ENCODE data around the gene CADM2. TPM values are rescaled to one million over a fixed set of nuclear protein-coding genes. Genes with fewer than 3 reads are reported as not detected.

The CADM2 gene
- total and polyA plus RNA-seq, 2 experiments from 2014 or later: 0.15 to 0.40 TPM

- DNase-seq (ENCODE audit: low read depth in 1 of 2, low spot score in 1 of 2): no peak
- H3K4me1 ChIP-seq (ENCODE audit: low read depth): no peaks in the 10 kb centered on the region
- no peaks in the 10 kb centered on the region for H3K36me3 ChIP-seq
- no peak overlapping the region for H3K4me3 ChIP-seq
- no peaks in the 10 kb centered on the region for H3K27me3 ChIP-seq
- no peak overlapping the region for H3K27ac ChIP-seq
- TF ChIP-seq, protein P1, sequence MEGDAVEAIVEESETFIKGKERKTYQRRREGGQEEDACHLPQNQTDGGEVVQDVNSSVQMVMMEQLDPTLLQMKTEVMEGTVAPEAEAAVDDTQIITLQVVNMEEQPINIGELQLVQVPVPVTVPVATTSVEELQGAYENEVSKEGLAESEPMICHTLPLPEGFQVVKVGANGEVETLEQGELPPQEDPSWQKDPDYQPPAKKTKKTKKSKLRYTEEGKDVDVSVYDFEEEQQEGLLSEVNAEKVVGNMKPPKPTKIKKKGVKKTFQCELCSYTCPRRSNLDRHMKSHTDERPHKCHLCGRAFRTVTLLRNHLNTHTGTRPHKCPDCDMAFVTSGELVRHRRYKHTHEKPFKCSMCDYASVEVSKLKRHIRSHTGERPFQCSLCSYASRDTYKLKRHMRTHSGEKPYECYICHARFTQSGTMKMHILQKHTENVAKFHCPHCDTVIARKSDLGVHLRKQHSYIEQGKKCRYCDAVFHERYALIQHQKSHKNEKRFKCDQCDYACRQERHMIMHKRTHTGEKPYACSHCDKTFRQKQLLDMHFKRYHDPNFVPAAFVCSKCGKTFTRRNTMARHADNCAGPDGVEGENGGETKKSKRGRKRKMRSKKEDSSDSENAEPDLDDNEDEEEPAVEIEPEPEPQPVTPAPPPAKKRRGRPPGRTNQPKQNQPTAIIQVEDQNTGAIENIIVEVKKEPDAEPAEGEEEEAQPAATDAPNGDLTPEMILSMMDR (IDR thresholded peaks at IDR 0.05; ENCODE audit: low read depth, low read length): no peak
- no peaks in the 10 kb centered on the region for H3K9me3 ChIP-seq (ENCODE audit: low read depth)
Observed at GRCh38 chr3:85632921-85633320, 674.1 kb downstream of the CADM2 start.

DNA sequence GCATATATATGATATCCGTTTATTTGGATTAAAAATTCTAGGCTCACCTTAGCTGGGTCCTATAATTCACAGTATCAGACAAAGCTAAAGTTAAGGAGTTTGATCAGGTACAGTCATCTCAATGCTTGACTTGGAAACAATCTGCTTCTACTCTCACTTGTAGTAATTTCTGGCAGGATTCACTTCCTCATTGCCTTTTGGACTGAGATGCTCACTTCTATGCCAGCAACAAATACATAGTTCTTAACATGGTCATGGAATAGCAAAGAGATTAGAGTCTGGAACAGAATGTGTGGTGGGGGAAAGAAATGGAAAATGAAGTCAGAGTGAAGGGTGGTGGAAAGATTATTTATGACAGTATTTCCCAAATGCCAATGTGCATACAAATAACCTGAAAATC is 693.6 kb downstream of the CADM2 start:
- H3K4me3 ChIP-seq: no peak overlapping the region
- H3K4me1 ChIP-seq (ENCODE audit: low read depth): no peaks in the 10 kb centered on the region
- TF ChIP-seq, protein P1 (IDR thresholded peaks at IDR 0.05; ENCODE audit: low read depth, low read length): no peak
- no peak overlapping the region for H3K27ac ChIP-seq
- H3K36me3 ChIP-seq: no peaks in the 10 kb centered on the region
- no peaks in the 10 kb centered on the region for H3K9me3 ChIP-seq (ENCODE audit: low read depth)
- DNase-seq (ENCODE audit: low read depth in 1 of 2, low spot score in 1 of 2): no peak
- H3K27me3 ChIP-seq: no peaks in the 10 kb centered on the region

GRCh38 chr3:85660451-85660850 is 701.7 kb downstream of the CADM2 start:
- no peaks in the 10 kb centered on the region for H3K27me3 ChIP-seq
- DNase-seq (ENCODE audit: low read depth in 1 of 2, low spot score in 1 of 2): no peak
- no peaks in the 10 kb centered on the region for H3K36me3 ChIP-seq
- no peak overlapping the region for H3K4me3 ChIP-seq
- no peaks in the 10 kb centered on the region for H3K4me1 ChIP-seq (ENCODE audit: low read depth)
- TF ChIP-seq, protein P1 (IDR thresholded peaks at IDR 0.05; ENCODE audit: low read depth, low read length): no peak
- H3K27ac ChIP-seq: no peak overlapping the region
- no peaks in the 10 kb centered on the region for H3K9me3 ChIP-seq (ENCODE audit: low read depth)

- DNase-seq (ENCODE audit: low read depth in 1 of 2, low spot score in 1 of 2): no peak
- TF ChIP-seq, protein P1 (IDR thresholded peaks at IDR 0.05; ENCODE audit: low read depth, low read length): no peak
- H3K27ac ChIP-seq: no peak overlapping the region
- H3K4me3 ChIP-seq: no peak overlapping the region
- no peaks in the 10 kb centered on the region for H3K9me3 ChIP-seq (ENCODE audit: low read depth)
- H3K36me3 ChIP-seq: no peaks in the 10 kb centered on the region
- H3K27me3 ChIP-seq: no peaks in the 10 kb centered on the region
- no peaks in the 10 kb centered on the region for H3K4me1 ChIP-seq (ENCODE audit: low read depth)
Observed at GRCh38 chr3:85662462-85662861, 703.7 kb downstream of the CADM2 start.

- no peak overlapping the region for H3K27ac ChIP-seq
- TF ChIP-seq, protein P1 (IDR thresholded peaks at IDR 0.05; ENCODE audit: low read depth, low read length): no peak
- H3K36me3 ChIP-seq: no peaks in the 10 kb centered on the region
- no peak overlapping the region for H3K4me3 ChIP-seq
- no peaks in the 10 kb centered on the region for H3K9me3 ChIP-seq (ENCODE audit: low read depth)
- H3K27me3 ChIP-seq: no peaks in the 10 kb centered on the region
- H3K4me1 ChIP-seq (ENCODE audit: low read depth): no peaks in the 10 kb centered on the region
- no peak for DNase-seq (ENCODE audit: low read depth in 1 of 2, low spot score in 1 of 2)
Observed at GRCh38 chr3:85667744-85668143, 709.0 kb downstream of the CADM2 start.
